Astrocyte (in vitro differentiated cells and primary cell): ENCODE measurements around the gene EPS15. TPM values are rescaled to one million over a fixed set of nuclear protein-coding genes. Genes with fewer than 3 reads are reported as not detected.

Experiments used
- DNase-seq: peaks from one replicate; pipeline ENCODE4 v3.0.0-alpha.2; 2010; ENCODE audit warnings: low read depth
- FAIRE-seq: peaks from 2 replicates; lab custom pipeline; 2011; peaks lifted over from hg19 to GRCh38; lab: Jason Lieb, UNC
- H2AFZ ChIP-seq: 2 replicates; pipeline ENCODE4 v1.6.0; 2012; ENCODE audit warnings: low read depth, low read length, inconsistent platforms
- H3K27ac ChIP-seq: 2 replicates; pipeline ENCODE4 v1.5.1; 2011; ENCODE audit warnings: low read depth, low read length, inconsistent platforms
- H3K27me3 ChIP-seq: 2 replicates; pipeline ENCODE4 v1.6.0; 2011; ENCODE audit warnings: low read length, inconsistent platforms; ENCODE audit not compliant: insufficient read depth
- H3K36me3 ChIP-seq: 2 replicates; pipeline ENCODE4 v1.5.1; 2011; ENCODE audit warnings: low read length, inconsistent platforms; ENCODE audit not compliant: insufficient read depth
- H3K4me1 ChIP-seq: 2 replicates; pipeline ENCODE4 v1.5.1; 2011; ENCODE audit warnings: low read length, inconsistent platforms; ENCODE audit not compliant: insufficient read depth
- H3K4me2 ChIP-seq: 2 replicates; pipeline ENCODE4 v1.6.0; 2012; ENCODE audit warnings: low read length, inconsistent platforms
- H3K4me3 ChIP-seq: 2 replicates; pipeline ENCODE4 v1.5.1; 2011; ENCODE audit warnings: low read depth, mild to moderate bottlenecking, low read length, inconsistent platforms; ENCODE audit not compliant: insufficient read depth
- H3K79me2 ChIP-seq: 2 replicates; pipeline ENCODE4 v1.6.0; 2012; ENCODE audit warnings: mild to moderate bottlenecking, low read length, inconsistent platforms; ENCODE audit not compliant: insufficient read depth
- H3K9ac ChIP-seq: 2 replicates; pipeline ENCODE4 v1.6.0; 2012; ENCODE audit warnings: mild to moderate bottlenecking, low read length, inconsistent platforms
- H3K9me3 ChIP-seq: 2 replicates; pipeline ENCODE4 v1.5.1; 2012; ENCODE audit warnings: low read depth, mild to moderate bottlenecking, low read length, inconsistent platforms; ENCODE audit not compliant: insufficient read depth
- H4K20me1 ChIP-seq: 2 replicates; pipeline ENCODE4 v1.6.0; 2012; ENCODE audit warnings: low read length, inconsistent platforms; ENCODE audit not compliant: insufficient read depth
- H3K27ac Mint-ChIP-seq: one replicate; pipeline ENCODE4 v1.8.0; 2021; ENCODE audit warnings: mild to moderate bottlenecking, mixed read lengths; ENCODE audit not compliant: unreplicated experiment
- H3K27me3 Mint-ChIP-seq: one replicate; pipeline ENCODE4 v1.8.0; 2021; ENCODE audit warnings: low read depth, mixed read lengths; ENCODE audit not compliant: unreplicated experiment
- H3K36me3 Mint-ChIP-seq: one replicate; pipeline ENCODE4 v1.8.0; 2021; ENCODE audit warnings: low read depth, mixed read lengths; ENCODE audit not compliant: unreplicated experiment
- H3K4me1 Mint-ChIP-seq: one replicate; pipeline ENCODE4 v1.8.0; 2021; ENCODE audit warnings: low read depth, mixed read lengths; ENCODE audit not compliant: unreplicated experiment
- H3K4me3 Mint-ChIP-seq: one replicate; pipeline ENCODE4 v1.8.0; 2021; ENCODE audit warnings: mild to moderate bottlenecking, moderate library complexity, mixed read lengths; ENCODE audit not compliant: unreplicated experiment
- H3K9me3 Mint-ChIP-seq: one replicate; pipeline ENCODE4 v1.8.0; 2021; ENCODE audit warnings: mild to moderate bottlenecking, mixed read lengths; ENCODE audit not compliant: unreplicated experiment
- EZH2 ChIP-seq: IDR thresholded peaks from 2 replicates; pipeline ENCODE4 v1.6.1; 2012; ENCODE audit warnings: mild to moderate bottlenecking, low read length, inconsistent platforms; ENCODE audit not compliant: insufficient read depth
- total RNA-seq: library from RNA; stranded (reverse); gene quantifications from 2 replicates; pipeline ENCODE4 v1.2.1, GENCODE V29; 2021
- TF ChIP-seq, protein P1 (sequence below): IDR thresholded peaks from 2 replicates; pipeline ENCODE4 v1.5.1; 2011; ENCODE audit warnings: low read depth, mild to moderate bottlenecking, inconsistent platforms, low read length, moderate library complexity; ENCODE audit not compliant: insufficient read depth

EPS15 gene
- total RNA-seq, 1 donor from 2014 or later = 70.6 TPM

- FAIRE-seq = no peak
- H3K9me3 Mint-ChIP-seq = peaks cover under 1% of the 10 kb centered on the region
Measured at GRCh38 chr1:51316846-51317120, 202.3 kb downstream of the EPS15 start.

GRCh38 chr1:51316113-51316845 is 202.8 kb downstream of the EPS15 start:
- Histone ChIP-seq H3K4me3 (no peak overlapping the region), H3K79me2 (no peaks in the 10 kb centered on the region), H3K4me2 (no peak overlapping the region), H4K20me1 (no peaks in the 10 kb centered on the region), H3K4me1 (peaks cover 13% of the 10 kb centered on the region), H3K9me3 (no peaks in the 10 kb centered on the region), H2AFZ (no peak overlapping the region), H3K36me3 (no peaks in the 10 kb centered on the region), H3K27ac (no peak overlapping the region), H3K9ac (no peak overlapping the region), H3K27me3 (no peaks in the 10 kb centered on the region)
- Mint-ChIP-seq H3K4me3 (no peak overlapping the region), H3K9me3 (peaks cover 3% of the 10 kb centered on the region), H3K27ac (no peak overlapping the region), H3K36me3 (no peaks in the 10 kb centered on the region), H3K27me3 (peaks cover 3% of the 10 kb centered on the region), H3K4me1 (peaks cover 19% of the 10 kb centered on the region)
- no peak for TF ChIP-seq EZH2
- TF ChIP-seq, protein P1, sequence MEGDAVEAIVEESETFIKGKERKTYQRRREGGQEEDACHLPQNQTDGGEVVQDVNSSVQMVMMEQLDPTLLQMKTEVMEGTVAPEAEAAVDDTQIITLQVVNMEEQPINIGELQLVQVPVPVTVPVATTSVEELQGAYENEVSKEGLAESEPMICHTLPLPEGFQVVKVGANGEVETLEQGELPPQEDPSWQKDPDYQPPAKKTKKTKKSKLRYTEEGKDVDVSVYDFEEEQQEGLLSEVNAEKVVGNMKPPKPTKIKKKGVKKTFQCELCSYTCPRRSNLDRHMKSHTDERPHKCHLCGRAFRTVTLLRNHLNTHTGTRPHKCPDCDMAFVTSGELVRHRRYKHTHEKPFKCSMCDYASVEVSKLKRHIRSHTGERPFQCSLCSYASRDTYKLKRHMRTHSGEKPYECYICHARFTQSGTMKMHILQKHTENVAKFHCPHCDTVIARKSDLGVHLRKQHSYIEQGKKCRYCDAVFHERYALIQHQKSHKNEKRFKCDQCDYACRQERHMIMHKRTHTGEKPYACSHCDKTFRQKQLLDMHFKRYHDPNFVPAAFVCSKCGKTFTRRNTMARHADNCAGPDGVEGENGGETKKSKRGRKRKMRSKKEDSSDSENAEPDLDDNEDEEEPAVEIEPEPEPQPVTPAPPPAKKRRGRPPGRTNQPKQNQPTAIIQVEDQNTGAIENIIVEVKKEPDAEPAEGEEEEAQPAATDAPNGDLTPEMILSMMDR = no peak
- FAIRE-seq = no peak
- no peak for DNase-seq

More at GRCh38 chr1:51316846-51317120, 202.3 kb downstream of the EPS15 start:
- no peaks in the 10 kb centered on the region for H3K9me3 ChIP-seq
- Mint-ChIP-seq H3K4me3 (no peak overlapping the region), H3K27ac (no peak overlapping the region), H3K4me1 (peaks cover 19% of the 10 kb centered on the region), H3K36me3 (no peaks in the 10 kb centered on the region), H3K27me3 (peaks cover 3% of the 10 kb centered on the region)
- no peaks in the 10 kb centered on the region for H4K20me1 ChIP-seq
- H3K27ac ChIP-seq = no peak overlapping the region
- H3K4me2 ChIP-seq = no peak overlapping the region
- H3K9ac ChIP-seq = no peak overlapping the region
- H3K4me1 ChIP-seq = peaks cover 13% of the 10 kb centered on the region
- no peak overlapping the region for H3K4me3 ChIP-seq
- H3K36me3 ChIP-seq = no peaks in the 10 kb centered on the region
- no peaks in the 10 kb centered on the region for H3K27me3 ChIP-seq
- DNase-seq = peak; percentile 30
- H3K79me2 ChIP-seq = no peaks in the 10 kb centered on the region
- H2AFZ ChIP-seq = no peak overlapping the region
- TF ChIP-seq EZH2 = no peak
- TF ChIP-seq, protein P1 = no peak

DNA sequence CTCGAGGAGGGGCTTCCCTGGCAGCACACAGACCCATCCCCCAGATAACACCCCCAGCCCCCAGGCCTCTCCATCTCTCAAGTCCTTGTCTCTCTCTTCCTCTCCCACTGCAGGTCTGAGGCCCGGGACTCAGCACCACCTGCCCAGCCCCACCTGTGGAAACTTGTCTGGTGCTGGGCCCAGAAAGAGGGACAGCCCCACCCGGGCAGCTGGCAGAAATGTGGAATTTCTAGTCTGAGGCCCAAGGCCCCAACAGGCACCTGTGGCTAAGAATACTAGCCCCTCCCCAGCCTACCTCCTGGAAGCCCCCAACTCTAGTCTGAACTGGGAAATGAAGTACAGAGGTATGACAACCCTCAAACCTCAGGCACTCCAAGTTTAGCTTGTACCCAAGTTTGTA is 204.1 kb downstream of the EPS15 start:
- Histone ChIP-seq H3K4me3 (no peak overlapping the region), H3K27me3 (no peaks in the 10 kb centered on the region), H4K20me1 (no peaks in the 10 kb centered on the region), H3K36me3 (no peaks in the 10 kb centered on the region), H2AFZ (no peak overlapping the region), H3K79me2 (no peaks in the 10 kb centered on the region), H3K4me2 (no peak overlapping the region), H3K4me1 (peaks cover 13% of the 10 kb centered on the region), H3K27ac (no peak overlapping the region), H3K9me3 (no peaks in the 10 kb centered on the region), H3K9ac (no peak overlapping the region)
- peaks cover 3% of the 10 kb centered on the region for H3K9me3 Mint-ChIP-seq
- H3K4me1 Mint-ChIP-seq = peaks cover 22% of the 10 kb centered on the region
- DNase-seq = no peak
- no peak overlapping the region for H3K27ac Mint-ChIP-seq
- peaks cover 3% of the 10 kb centered on the region for H3K27me3 Mint-ChIP-seq
- no peak for FAIRE-seq
- TF ChIP-seq, protein P1 = no peak
- TF ChIP-seq EZH2 = no peak
- no peaks in the 10 kb centered on the region for H3K36me3 Mint-ChIP-seq
- H3K4me3 Mint-ChIP-seq = no peak overlapping the region
